Stomach (tissue), 9 donors: ENCODE results near the gene LMF2. TPM values are rescaled to one million over a fixed set of nuclear protein-coding genes. Genes with fewer than 3 reads are reported as not detected.

Experiments used
- DNase-seq, 2 donors: peaks; one replicate each; pipeline versions ENCODE4 v3.0.0 to v3.0.0-alpha.2; 2013 to 2019
- H3K27ac ChIP-seq, 5 donors: fragments of 200-600 bp in 4 of 5; sonication (generic) in 4 of 5; one replicate each; pipeline ENCODE4 v1.5.1; 2013 to 2019; ENCODE audit warnings: mild to moderate bottlenecking in 1 of 5, moderate library complexity in 1 of 5
- H3K27me3 ChIP-seq, 3 donors: fragments of 200-600 bp; sonication (generic); one replicate each; pipeline ENCODE4 v1.5.1; 2017 to 2019; ENCODE audit warnings: mixed run types in 1 of 3
- H3K36me3 ChIP-seq, 4 donors: fragments of 200-600 bp; sonication (generic); 1 replicate in 3 of 4; 2 replicates in 1 of 4; pipeline ENCODE4 v1.5.1; 2016 to 2019
- H3K4me1 ChIP-seq, 4 donors: fragments of 200-600 bp; sonication (generic); one replicate each; pipeline ENCODE4 v1.5.1; 2016 to 2019
- H3K4me3 ChIP-seq, 4 donors: fragments of 200-600 bp; sonication (generic) in 3 of 4; one replicate each; pipeline ENCODE4 v1.5.1; 2016 to 2019; ENCODE audit warnings: mild to moderate bottlenecking in 1 of 4
- H3K9me3 ChIP-seq, 4 donors: fragments of 200-600 bp; sonication (generic); one replicate each; pipeline ENCODE4 v1.5.1; 2016 to 2019
- CTCF ChIP-seq, 7 experiments: fragments of 450-650 bp in 4 of 7; fragments of 200-600 bp in 3 of 7; sonication (generic) in 3 of 7; IDR thresholded peaks; one replicate each; pipeline ENCODE4 v1.5.1; 2016 to 2019; ENCODE audit warnings: antibody characterized with exemption in 7 of 7, control low read depth in 2 of 7, mild to moderate bottlenecking in 1 of 7
- EP300 ChIP-seq: sonication (generic); formaldehyde crosslinking; IDR thresholded peaks from one replicate; pipeline ENCODE4 v1.6.1; 2017; ENCODE audit warnings: antibody characterized with exemption
- POLR2A ChIP-seq, 4 donors: fragments of 450-650 bp; IDR thresholded peaks; one replicate each; pipeline ENCODE4 v1.6.1; 2016; ENCODE audit warnings: antibody characterized with exemption in 4 of 4, control low read depth in 2 of 4, mild to moderate bottlenecking in 1 of 4, moderate library complexity in 1 of 4
- POLR2AphosphoS5 ChIP-seq, 3 donors: sonication (generic); formaldehyde crosslinking; IDR thresholded peaks; one replicate each; pipeline ENCODE4 v1.6.1; 2016; ENCODE audit warnings: antibody characterized with exemption in 3 of 3
- WGBS, 5 donors: extraction: QIAGEN DNeasy Blood & Tissue Kit in 3 of 5; methylation state at CpG; one replicate each; pipeline versions ENCODE4 v1.1.5 to v1.1.7; 2013 to 2018; 5-methylcytosine and 5-hydroxymethylcytosine counted together
- intact Hi-C: fragments of 100-400 bp; cut with DNase I; formaldehyde crosslinking; loops from one replicate; pipeline ENCODE4 v1.15.1; 2023; ENCODE audit warnings: low total_unique reads
- polyA plus RNA-seq, 3 donors: library from polyadenylated mRNA; stranded (reverse); fragments of 200-250 nt; gene quantifications; one replicate each; pipeline ENCODE4 v1.2.3, GENCODE V29; 2013
- total RNA-seq, 5 donors: library from RNA; depleted of rRNA; stranded (reverse); fragments of >200 nt; gene quantifications; one replicate each; pipeline versions ENCODE4 v1.1.0 to v1.2.3, GENCODE V29; 2014 to 2016
- donor health status: healthy with polysubstance abuse.
- donor health status: Bipolar disorder and iron deficiency.
- donor health status: healthy.

Gene LMF2
- total and polyA plus RNA-seq, 8 donors: 11.9 to 212 (median 52.9) TPM

- peaks cover 54 to 83% (median 66%) of the 10 kb centered on the region in 4 donors for H3K4me1 ChIP-seq
- WGBS, 5 donors: 0 to 2% (median 1%) methylated on average over 14 to 21 of the region's 21 CpGs
- peak overlapping the region; percentile 92 to 98 (median 93) for H3K27ac ChIP-seq
- H3K9me3 ChIP-seq: no peaks in the 10 kb centered on the region
- intact Hi-C loops: no loop called here
- no peak for DNase-seq
- no peaks in the 10 kb centered on the region for H3K36me3 ChIP-seq
- peaks cover 0 to 60% (median 0%) of the 10 kb centered on the region in 3 donors for H3K27me3 ChIP-seq
- peak overlapping the region; percentile 53 to 80 (median 57) for H3K4me3 ChIP-seq
- TF ChIP-seq CTCF (IDR thresholded peaks at IDR 0.05): no peak
- no peak for TF ChIP-seq POLR2AphosphoS5 (IDR thresholded peaks at IDR 0.05)
- no peak for TF ChIP-seq EP300
Measured at GRCh38 chr22:50530580-50530876, 23.0 kb upstream of the LMF2 start.

GRCh38 chr22:50529897-50530579 is 22.5 kb upstream of the LMF2 start, which contains the start of gene TYMP:
Gene TYMP (minus strand): TSS chr22:50530012. CDS start chr22:50529709, 303 bp downstream.
- Histone ChIP-seq H3K4me1 (peaks cover 56 to 84% (median 69%) of the 10 kb centered on the region in 4 donors), H3K4me3 (peak within 1 kb of the TSS; percentile 53 to 80 (median 57)), H3K9me3 (no peaks in the 10 kb centered on the region), H3K27me3 (peaks cover 0 to 55% (median 0%) of the 10 kb centered on the region in 3 donors), H3K27ac (peak within 1 kb of the TSS; percentile 92 to 98 (median 93)), H3K36me3 (no peaks in the 10 kb centered on the region)
- DNase-seq: peak; percentile 86 to 91
- intact Hi-C loops: no loop called here
- 0 to 3% (median 1%) methylated on average over 30 to 92 of the region's 92 CpGs for WGBS, 5 donors
- no peak for TF ChIP-seq EP300
- TF ChIP-seq CTCF (IDR thresholded peaks at IDR 0.05): no peak
- TF ChIP-seq POLR2A (IDR thresholded peaks at IDR 0.05): peak in 1 of 4 donors; percentile 38
- TF ChIP-seq POLR2AphosphoS5 (IDR thresholded peaks at IDR 0.05): peak in 2 of 3 donors; percentile 91 to 94

- DNase-seq: peak in 1 of 2 donors; percentile 57
- peaks cover 61 to 90% (median 74%) of the 10 kb centered on the region in 4 donors for H3K4me1 ChIP-seq
- 2 to 23% (median 20%) methylated on average over 30 to 50 of the region's 50 CpGs for WGBS, 5 donors
- TF ChIP-seq EP300 (no peak), POLR2A (IDR thresholded peaks at IDR 0.05) (no peak), POLR2AphosphoS5 (IDR thresholded peaks at IDR 0.05) (no peak), CTCF (IDR thresholded peaks at IDR 0.05) (no peak)
- peak overlapping the region; percentile 53 to 80 (median 57) for H3K4me3 ChIP-seq
- H3K9me3 ChIP-seq: no peaks in the 10 kb centered on the region
- peak overlapping the region; percentile 92 to 98 (median 93) for H3K27ac ChIP-seq
- intact Hi-C loops: no loop called here
- H3K36me3 ChIP-seq: no peaks in the 10 kb centered on the region
- H3K27me3 ChIP-seq: peaks cover 0 to 51% (median 0%) of the 10 kb centered on the region in 3 donors
Measured at GRCh38 chr22:50529416-50529896, 22.0 kb upstream of the LMF2 start.

GRCh38 chr22:50528682-50529415 is 21.3 kb upstream of the LMF2 start:
- Histone ChIP-seq H3K27me3 (peaks cover 0 to 45% (median 0%) of the 10 kb centered on the region in 3 donors), H3K9me3 (no peaks in the 10 kb centered on the region), H3K36me3 (peaks cover under 1 to 5% (median 4%) of the 10 kb centered on the region in 4 donors), H3K4me1 (peaks cover 67 to 90% (median 81%) of the 10 kb centered on the region in 4 donors), H3K27ac (peak overlapping the region; percentile 92 to 98 (median 93)), H3K4me3 (peak overlapping the region; percentile 53 to 80 (median 57))
- peak in 1 of 2 donors; percentile 38 for DNase-seq
- intact Hi-C loops: no loop called here
- WGBS, 5 donors: 57 to 75% (median 60%) methylated on average over 4 to 15 of the region's 15 CpGs
- TF ChIP-seq POLR2A (IDR thresholded peaks at IDR 0.05) (no peak), POLR2AphosphoS5 (IDR thresholded peaks at IDR 0.05) (no peak), CTCF (IDR thresholded peaks at IDR 0.05) (no peak), EP300 (no peak)
